Mucosa of gallbladder (tissue), 1 donor: ENCODE data around the gene NTN4. TPM values are rescaled to one million over a fixed set of nuclear protein-coding genes. Genes with fewer than 3 reads are reported as not detected.
"Not testable (repeated sequence)": the region's sequence is repeated elsewhere in the genome, so short reads cannot be mapped to it uniquely, and the experiment has no call there.

Experiments used
- DNase-seq: peaks from one replicate; pipeline ENCODE4 v3.0.0-alpha.2; 2020; ENCODE audit warnings: low spot score
- total RNA-seq: library from RNA; stranded (reverse); gene quantifications from one replicate; pipeline ENCODE4 v1.2.1, GENCODE V29; 2021
- donor health status: DM: no; HTN: no; CAD: no.

Gene NTN4
- total RNA-seq, 1 donor from 2014 or later: 35.1 TPM

GRCh38 chr12:95623554-95624170 lies 166.9 kb downstream of the NTN4 start:
- peak; percentile 44 for DNase-seq

DNA sequence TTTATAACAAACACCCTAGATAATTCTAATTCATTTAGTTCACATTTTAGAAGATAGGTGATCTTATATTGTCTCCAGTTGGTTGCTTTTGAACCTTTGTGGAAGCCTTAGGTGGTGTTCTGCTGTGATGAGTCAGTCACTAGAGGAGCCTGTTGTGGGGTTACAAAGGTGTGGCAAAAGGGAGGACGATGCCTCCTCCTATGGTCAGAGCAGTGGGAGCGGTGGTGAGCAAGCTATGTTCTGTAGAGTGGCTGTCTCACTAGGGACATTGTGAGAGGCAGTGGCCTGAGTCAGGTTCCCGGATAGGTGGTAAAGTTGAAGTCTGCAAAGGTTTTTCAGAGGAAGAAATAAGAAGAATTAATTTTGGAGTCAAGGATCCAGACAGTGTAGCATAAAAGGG lies 167.7 kb downstream of the NTN4 start:
- DNase-seq: no peak

GRCh38 chr12:95621725-95622124 lies 168.8 kb downstream of the NTN4 start:
- DNase-seq: no peak

GRCh38 chr12:95620171-95620570 lies 170.4 kb downstream of the NTN4 start:
- DNase-seq: no peak

- not testable (repeated sequence) for DNase-seq
Measured at GRCh38 chr12:95616470-95616869, 174.1 kb downstream of the NTN4 start.

- no peak for DNase-seq
Measured at GRCh38 chr12:95615749-95616148, 174.8 kb downstream of the NTN4 start.

DNA sequence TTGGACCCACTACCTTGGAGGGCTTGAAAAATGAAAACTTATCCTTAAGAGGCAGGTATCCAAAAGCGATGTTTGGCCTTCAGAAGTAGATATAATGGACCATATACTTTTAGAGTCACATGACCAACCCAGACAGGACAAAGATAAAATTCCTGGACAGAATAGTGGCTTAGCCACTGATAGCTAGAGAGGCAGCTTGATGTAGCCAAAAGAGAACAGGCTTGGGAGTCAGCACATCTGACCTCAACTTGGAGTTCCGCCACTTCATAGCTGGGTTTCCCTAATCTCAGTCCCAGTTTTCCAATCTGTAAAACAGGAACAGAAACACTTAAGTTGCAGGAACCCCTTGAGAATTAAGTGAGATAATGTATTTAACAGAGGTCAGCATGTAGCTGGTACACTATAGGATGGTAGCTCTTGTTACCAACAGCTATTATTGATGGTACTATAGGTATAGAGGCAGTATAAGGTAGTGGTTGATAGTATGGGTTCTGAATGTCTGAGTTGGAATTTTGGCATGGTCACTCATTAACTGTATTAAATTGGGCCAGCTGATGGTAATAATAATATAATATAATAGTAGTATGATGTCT lies 176.1 kb downstream of the NTN4 start:
- DNase-seq: no peak

GRCh38 chr12:95613021-95613420 lies 177.5 kb downstream of the NTN4 start:
- no peak for DNase-seq

- peak; percentile 47 for DNase-seq
Measured at GRCh38 chr12:95611676-95612309, 178.8 kb downstream of the NTN4 start.

GRCh38 chr12:95608252-95609033 lies 182.1 kb downstream of the NTN4 start:
- DNase-seq: no peak

Other genes with a start within 250 kb of the NTN4 start
- gene USP44, start 239.3 kb downstream of the NTN4 start, total RNA-seq: 2.9 TPM
- gene SNRPF, start 68.2 kb upstream of the NTN4 start, total RNA-seq: 10.9 TPM
- gene CCDC38, start 151.8 kb upstream of the NTN4 start, total RNA-seq: not detected
- gene AMDHD1, start 152.6 kb upstream of the NTN4 start, total RNA-seq: 1.2 TPM
- 0.58 TPM for gene HAL, start 205.6 kb upstream of the NTN4 start, total RNA-seq
- 62.1 TPM for gene LTA4H, start 244.8 kb upstream of the NTN4 start, total RNA-seq